OCI-LY1 (cell line): ENCODE data around the gene ZNF142.

Experiments
- CTCF ChIP-seq: fragments of 200-600 bp; sonication (generic), shearing (Covaris generic); IDR thresholded peaks from 2 replicates; pipeline ENCODE4 v1.5.1; 2017; ENCODE audit warnings: mild to moderate bottlenecking, antibody characterized with exemption, low read length, moderate library complexity, mixed read lengths
- EZH2 ChIP-seq: fragments of 200-600 bp; sonication (generic), shearing (Covaris generic); IDR thresholded peaks from 2 replicates; pipeline ENCODE4 v1.8.0; 2017; ENCODE audit warnings: borderline replicate concordance, mixed run types, mild to moderate bottlenecking, antibody characterized with exemption, low read length, moderate library complexity, mixed read lengths

- TF ChIP-seq EZH2, result no peak
- no peak for TF ChIP-seq CTCF
Observed at GRCh38 chr2:218645126-218645525, 14.3 kb downstream of the ZNF142 start.
